Esophagus squamous epithelium (tissue), 5 donors: ENCODE results near the gene WWOX. TPM values are rescaled to one million over a fixed set of nuclear protein-coding genes. Genes with fewer than 3 reads are reported as not detected.

Experiments
- DNase-seq: peaks from one replicate; lab custom pipeline; 2025; lab: John Stamatoyannopoulos, UW
- H3K27ac ChIP-seq, 4 donors: fragments of 200-600 bp; sonication (generic); one replicate each; pipeline ENCODE4 v1.5.1; 2016 to 2019; ENCODE audit warnings: mild to moderate bottlenecking in 1 of 4
- H3K27me3 ChIP-seq, 4 donors: fragments of 200-600 bp; sonication (generic); 1 replicate in 3 of 4; 2 replicates in 1 of 4; pipeline versions ENCODE4 v1.5.1 to v1.6.0; 2017 to 2021; ENCODE audit warnings: antibody characterized with exemption in 1 of 4
- H3K36me3 ChIP-seq, 3 donors: fragments of 200-600 bp; sonication (generic); one replicate each; pipeline ENCODE4 v1.5.1; 2016 to 2019
- H3K4me1 ChIP-seq, 3 donors: fragments of 200-600 bp; sonication (generic); one replicate each; pipeline ENCODE4 v1.5.1; 2017 to 2019
- H3K4me3 ChIP-seq, 4 donors: fragments of 200-600 bp; sonication (generic); 1 replicate in 3 of 4; 2 replicates in 1 of 4; pipeline ENCODE4 v1.5.1; 2016 to 2019; ENCODE audit warnings: mild to moderate bottlenecking in 2 of 4, moderate library complexity in 1 of 4
- H3K9me3 ChIP-seq, 3 donors: fragments of 200-600 bp; sonication (generic); one replicate each; pipeline ENCODE4 v1.5.1; 2016 to 2019
- CTCF ChIP-seq, 6 experiments: fragments of 450-650 bp in 4 of 6; fragments of 200-600 bp in 2 of 6; sonication (generic) in 2 of 6; IDR thresholded peaks; one replicate each; pipeline ENCODE4 v1.5.1; 2016 to 2019; ENCODE audit warnings: antibody characterized with exemption in 6 of 6, mild to moderate bottlenecking in 4 of 6, moderate library complexity in 4 of 6
- POLR2A ChIP-seq, 4 donors: fragments of 450-650 bp; IDR thresholded peaks; one replicate each; pipeline ENCODE4 v1.6.1; 2017; ENCODE audit warnings: antibody characterized with exemption in 4 of 4, mild to moderate bottlenecking in 4 of 4, moderate library complexity in 3 of 4
- WGBS, 2 donors: methylation state at CpG; one replicate each; pipeline ENCODE4 v1.1.5; 2018; 5-methylcytosine and 5-hydroxymethylcytosine counted together
- intact Hi-C: fragments of 100-400 bp; cut with DNase I; formaldehyde crosslinking; loops from one replicate; pipeline ENCODE4 v1.15.0; 2022
- total RNA-seq, 4 donors: library from RNA; depleted of rRNA; stranded (reverse); fragments of >200 nt; gene quantifications; one replicate each; pipeline ENCODE4 v1.1.0, GENCODE V29; 2016
- donor health status: DM: yes; HTN: yes; CAD: no.

The WWOX gene
- total RNA-seq, 4 donors from 2014 or later, result 20.9 to 31.1 (median 27.5) TPM

- H3K9me3 ChIP-seq, result no peaks in the 10 kb centered on the region
- intact Hi-C loops, result no loop called here
- H3K4me1 ChIP-seq, result peaks cover 0 to 7% (median 0%) of the 10 kb centered on the region in 3 donors
- no peaks in the 10 kb centered on the region for H3K36me3 ChIP-seq
- 88 to 93% methylated on average over 4 to 5 of the region's 5 CpGs for WGBS, 2 donors
- TF ChIP-seq CTCF (IDR thresholded peaks at IDR 0.05), result no peak
- no peak for TF ChIP-seq POLR2A (IDR thresholded peaks at IDR 0.05)
- no peak for DNase-seq
- H3K27ac ChIP-seq, result no peak overlapping the region
- H3K4me3 ChIP-seq, result no peak overlapping the region
- no peaks in the 10 kb centered on the region for H3K27me3 ChIP-seq
These were observed 176.0 kb downstream of the WWOX start for GRCh38 chr16:78275420-78275819.

GRCh38 chr16:78277321-78278055 is 178.0 kb downstream of the WWOX start:
- H3K27ac ChIP-seq, result no peak overlapping the region
- no peaks in the 10 kb centered on the region for H3K27me3 ChIP-seq
- no peak overlapping the region for H3K4me3 ChIP-seq
- no peaks in the 10 kb centered on the region for H3K9me3 ChIP-seq
- H3K36me3 ChIP-seq, result no peaks in the 10 kb centered on the region
- WGBS, 2 donors, result 48 to 71% methylated on average over 11 to 12 of the region's 12 CpGs
- DNase-seq, result no peak
- peaks cover 0 to 7% (median 0%) of the 10 kb centered on the region in 3 donors for H3K4me1 ChIP-seq
- intact Hi-C loops, result no loop called here
- no peak for TF ChIP-seq CTCF (IDR thresholded peaks at IDR 0.05)
- no peak for TF ChIP-seq POLR2A (IDR thresholded peaks at IDR 0.05)

- 81 to 86% methylated on average over 3 of the region's 3 CpGs for WGBS, 2 donors
- no peaks in the 10 kb centered on the region for H3K27me3 ChIP-seq
- TF ChIP-seq POLR2A (IDR thresholded peaks at IDR 0.05) (no peak), CTCF (IDR thresholded peaks at IDR 0.05) (no peak)
- H3K9me3 ChIP-seq, result no peaks in the 10 kb centered on the region
- no peaks in the 10 kb centered on the region for H3K36me3 ChIP-seq
- H3K4me1 ChIP-seq, result peaks cover 0 to 7% (median 0%) of the 10 kb centered on the region in 3 donors
- intact Hi-C loops, result no loop called here
- no peak for DNase-seq
- no peak overlapping the region for H3K4me3 ChIP-seq
- H3K27ac ChIP-seq, result no peak overlapping the region
These were observed 178.6 kb downstream of the WWOX start for GRCh38 chr16:78278056-78278450.

GRCh38 chr16:78281115-78281514 is 181.7 kb downstream of the WWOX start:
- Histone ChIP-seq H3K36me3 (no peaks in the 10 kb centered on the region), H3K4me3 (no peak overlapping the region), H3K4me1 (peaks cover 0 to 7% (median 0%) of the 10 kb centered on the region in 3 donors), H3K9me3 (no peaks in the 10 kb centered on the region), H3K27me3 (no peaks in the 10 kb centered on the region), H3K27ac (no peak overlapping the region)
- intact Hi-C loops, result no loop called here
- no peak for DNase-seq
- TF ChIP-seq POLR2A (IDR thresholded peaks at IDR 0.05) (no peak), CTCF (IDR thresholded peaks at IDR 0.05) (no peak)
- WGBS, 2 donors, result 81 to 86% methylated on average over 6 of the region's 6 CpGs

GRCh38 chr16:78283548-78284251 is 184.2 kb downstream of the WWOX start:
- no peak for DNase-seq
- H3K4me3 ChIP-seq, result no peak overlapping the region
- intact Hi-C loops, result no loop called here
- no peak overlapping the region for H3K27ac ChIP-seq
- H3K4me1 ChIP-seq, result no peaks in the 10 kb centered on the region
- TF ChIP-seq POLR2A (IDR thresholded peaks at IDR 0.05), result no peak
- TF ChIP-seq CTCF (IDR thresholded peaks at IDR 0.05), result no peak
- WGBS, 2 donors, result 83 to 87% methylated on average over 11 of the region's 11 CpGs
- no peaks in the 10 kb centered on the region for H3K27me3 ChIP-seq
- H3K36me3 ChIP-seq, result no peaks in the 10 kb centered on the region
- no peaks in the 10 kb centered on the region for H3K9me3 ChIP-seq
